H1 (cell line): ENCODE measurements around the gene TMEM255B. TPM values are rescaled to one million over a fixed set of nuclear protein-coding genes. Genes with fewer than 3 reads are reported as not detected.
A peak's percentile ranks its signal among the peaks of the same experiment; 100 is the strongest.

Experiments
- CTCF ChIA-PET: fragments of 300-600 bp; sonication (Branson Sonifier 250); formaldehyde crosslinking; loops from one replicate; lab custom pipeline; 2021; ENCODE audit not compliant: partially characterized antibody; lab: Charles Lee
- POLR2A ChIA-PET: fragments of 300-600 bp; sonication (Branson Sonifier 250); formaldehyde crosslinking; loops from one replicate; lab custom pipeline; 2021; ENCODE audit warnings: inconsistent platforms; ENCODE audit not compliant: partially characterized antibody; lab: Charles Lee
- DNase-seq, 2 experiments: peaks; one replicate each; pipeline versions ENCODE4 v3.0.0 to v3.0.0-alpha.2; 2010 to 2022; ENCODE audit warnings: low spot score in 2 of 2, low read depth in 1 of 2, mixed read lengths in 1 of 2
- FAIRE-seq: peaks from 2 replicates; lab custom pipeline; 2011; peaks lifted over from hg19 to GRCh38; lab: Jason Lieb, UNC
- H2AFZ ChIP-seq: 2 replicates; pipeline ENCODE4 v1.8.1; 2012; ENCODE audit warnings: low read length, inconsistent platforms
- H2AK5ac ChIP-seq: 2 replicates; pipeline ENCODE4 v1.6.1; 2013; ENCODE audit warnings: low read depth, low read length
- H2BK120ac ChIP-seq: replicated peaks from 2 replicates; pipeline ENCODE3; 2013; ENCODE audit warnings: low read depth, low read length, inconsistent platforms
- H2BK12ac ChIP-seq: 2 replicates; pipeline ENCODE4 v1.6.1; 2013; ENCODE audit warnings: low read depth, low read length
- H2BK15ac ChIP-seq: 2 replicates; pipeline ENCODE4 v1.6.1; 2013; ENCODE audit warnings: low read length
- H2BK20ac ChIP-seq: 2 replicates; pipeline ENCODE4 v1.6.1; 2013; ENCODE audit warnings: low read length
- H2BK5ac ChIP-seq: 2 replicates; pipeline ENCODE4 v1.6.1; 2013; ENCODE audit warnings: low read depth, low read length
- H3K14ac ChIP-seq: 2 replicates; pipeline ENCODE4 v1.6.1; 2013; ENCODE audit warnings: inconsistent platforms; ENCODE audit not compliant: insufficient read length
- H3K18ac ChIP-seq: 2 replicates; pipeline ENCODE4 v1.6.1; 2013; ENCODE audit warnings: low read length; ENCODE audit errors: extremely low read depth
- H3K23ac ChIP-seq: 2 replicates; pipeline ENCODE4 v1.6.1; 2013; ENCODE audit warnings: inconsistent platforms; ENCODE audit not compliant: insufficient read length
- H3K23me2 ChIP-seq: 2 replicates; pipeline ENCODE4 v1.6.1; 2013; ENCODE audit warnings: low read depth, low read length
- H3K27ac ChIP-seq: 2 replicates; pipeline ENCODE4 v1.6.1; 2011; ENCODE audit warnings: low read depth, low read length, inconsistent platforms
- H3K27me3 ChIP-seq, 4 experiments: replicated peaks in 1 of 4; 1 replicate in 1 of 4; 2 replicates in 3 of 4; pipeline versions ENCODE4 v1.6.1 to v1.8.1; 2011 to 2013; ENCODE audit warnings: low read length in 3 of 4, mild to moderate bottlenecking in 3 of 4, inconsistent platforms in 2 of 4, mixed read lengths in 2 of 4, moderate library complexity in 1 of 4; ENCODE audit not compliant: control insufficient read depth in 3 of 4, insufficient read depth in 3 of 4; ENCODE audit errors: extremely low read depth in 1 of 4
- H3K36me3 ChIP-seq, 4 experiments: 2 replicates each; pipeline versions ENCODE4 v1.6.1 to v1.8.1; 2011 to 2013; ENCODE audit warnings: mild to moderate bottlenecking in 4 of 4, low read length in 3 of 4, moderate library complexity in 2 of 4, control low read depth in 1 of 4, inconsistent platforms in 1 of 4; ENCODE audit not compliant: insufficient read depth in 4 of 4, control insufficient read depth in 2 of 4
- H3K4ac ChIP-seq: replicated peaks from 2 replicates; pipeline ENCODE3; 2013; ENCODE audit warnings: low read length, low read depth, mixed read lengths, inconsistent platforms; ENCODE audit not compliant: insufficient read length
- H3K4me1 ChIP-seq, 4 experiments: replicated peaks in 1 of 4; 1 replicate in 1 of 4; 2 replicates in 3 of 4; pipeline versions ENCODE4 v1.6.1 to v1.8.1; 2011 to 2013; ENCODE audit warnings: low read length in 3 of 4, inconsistent platforms in 2 of 4, mixed read lengths in 1 of 4; ENCODE audit not compliant: insufficient read depth in 4 of 4, control insufficient read depth in 3 of 4
- H3K4me2 ChIP-seq, 2 experiments: 2 replicates each; pipeline versions ENCODE4 v1.6.1 to v1.8.1; 2011 to 2013; ENCODE audit warnings: low read depth in 2 of 2, low read length in 2 of 2, control low read depth in 1 of 2, inconsistent platforms in 1 of 2, mild to moderate bottlenecking in 1 of 2; ENCODE audit not compliant: insufficient read depth in 1 of 2
- H3K4me3 ChIP-seq, 4 experiments: fragments of 200-600, 300-600 bp in 1 of 4; sonication (generic), shearing (Covaris generic), sonication (Bioruptor Twin) in 1 of 4; 2 replicates each; pipeline versions ENCODE4 v1.5.1 to v1.8.1; 2011 to 2016; ENCODE audit warnings: low read length in 4 of 4, low read depth in 3 of 4, control low read depth in 2 of 4, inconsistent platforms in 2 of 4, mild to moderate bottlenecking in 2 of 4, mixed read lengths in 1 of 4, moderate library complexity in 1 of 4; ENCODE audit not compliant: insufficient read depth in 2 of 4; ENCODE audit errors: extremely low read depth in 1 of 4
- H3K56ac ChIP-seq: replicated peaks from 2 replicates; pipeline ENCODE3; 2013; ENCODE audit warnings: low read depth, mild to moderate bottlenecking, mixed read lengths, low read length, inconsistent platforms; ENCODE audit not compliant: insufficient read length
- H3K79me1 ChIP-seq: 2 replicates; pipeline ENCODE4 v1.6.1; 2013; ENCODE audit warnings: low read depth, low read length, control low read depth
- H3K79me2 ChIP-seq, 2 experiments: 2 replicates each; pipeline versions ENCODE4 v1.6.1 to v1.8.1; 2012 to 2013; ENCODE audit warnings: low read length in 2 of 2, mild to moderate bottlenecking in 2 of 2, inconsistent platforms in 1 of 2; ENCODE audit not compliant: insufficient read depth in 2 of 2, control insufficient read depth in 1 of 2
- H3K9ac ChIP-seq, 4 experiments: replicated peaks in 1 of 4; 1 replicate in 1 of 4; 2 replicates in 3 of 4; pipeline versions ENCODE4 v1.6.1 to v1.8.1; 2011 to 2013; ENCODE audit warnings: low read depth in 3 of 4, low read length in 3 of 4, control low read depth in 2 of 4, mild to moderate bottlenecking in 2 of 4, moderate library complexity in 2 of 4, inconsistent platforms in 1 of 4; ENCODE audit errors: extremely low read depth in 1 of 4
- H3K9me3 ChIP-seq, 2 experiments: 2 replicates each; pipeline versions ENCODE4 v1.6.1 to v1.8.1; 2012 to 2013; ENCODE audit warnings: mild to moderate bottlenecking in 2 of 2, moderate library complexity in 2 of 2, control low read depth in 1 of 2, inconsistent platforms in 1 of 2, low read depth in 1 of 2, low read length in 1 of 2, mixed read lengths in 1 of 2; ENCODE audit not compliant: insufficient read depth in 2 of 2
- H4K20me1 ChIP-seq, 2 experiments: replicated peaks in 1 of 2; 2 replicates each; pipeline versions ENCODE3 to v1.8.1; 2011 to 2013; ENCODE audit warnings: inconsistent platforms in 2 of 2, low read length in 2 of 2, mild to moderate bottlenecking in 1 of 2; ENCODE audit not compliant: insufficient read depth in 2 of 2, control insufficient read depth in 1 of 2
- H4K5ac ChIP-seq: 2 replicates; pipeline ENCODE4 v1.6.1; 2013; ENCODE audit warnings: low read length, low read depth, mixed read lengths, inconsistent platforms; ENCODE audit not compliant: insufficient read length
- H4K8ac ChIP-seq: 2 replicates; pipeline ENCODE4 v1.8.0; 2013; ENCODE audit warnings: mild to moderate bottlenecking, moderate library complexity, low read length, inconsistent platforms; ENCODE audit not compliant: insufficient read depth; ENCODE audit errors: extremely low read depth
- H4K91ac ChIP-seq: replicated peaks from 2 replicates; pipeline ENCODE3; 2013; ENCODE audit warnings: low read length, mixed read lengths, inconsistent platforms; ENCODE audit not compliant: insufficient read length
- BRCA1 ChIP-seq: IDR thresholded peaks from 2 replicates; pipeline ENCODE4 v1.6.1; 2012; ENCODE audit warnings: low read depth, low read length, improper control_type of control experiment
- CREB1 ChIP-seq: IDR thresholded peaks from 2 replicates; pipeline ENCODE4 v1.6.1; 2012; ENCODE audit warnings: inconsistent platforms
- CTCF ChIP-seq, 3 experiments: IDR thresholded peaks; 1 replicate in 2 of 3; 2 replicates in 1 of 3; pipeline versions ENCODE4 v1.5.1 to v1.6.1; 2011; ENCODE audit warnings: low read length in 3 of 3, mild to moderate bottlenecking in 3 of 3, inconsistent platforms in 2 of 3, low read depth in 1 of 3, moderate library complexity in 1 of 3; ENCODE audit not compliant: insufficient read depth in 1 of 3; ENCODE audit errors: control extremely low read depth in 1 of 3
- NRF1 ChIP-seq: IDR thresholded peaks from 2 replicates; pipeline ENCODE4 v1.6.1; 2011; ENCODE audit warnings: mild to moderate bottlenecking, low read depth, low read length, improper control_type of control experiment
- RAD21 ChIP-seq, 2 experiments: IDR thresholded peaks in 1 of 2; conservative IDR thresholded peaks in 1 of 2; 2 replicates each; pipeline ENCODE4 v1.6.1; 2011; ENCODE audit warnings: low read depth in 2 of 2, low read length in 2 of 2, improper control_type of control experiment in 1 of 2, inconsistent platforms in 1 of 2, mild to moderate bottlenecking in 1 of 2, moderate library complexity in 1 of 2
- WGBS, 2 experiments: shearing (Covaris generic) in 1 of 2; methylation state at CpG; one replicate each; pipeline versions ENCODE4 v1.1.6 to v1.1.7; 2013 to 2015; ENCODE audit warnings: low lambda C conversion rate in 2 of 2, mixed read lengths in 2 of 2, inconsistent platforms in 1 of 2, low coverage in 1 of 2, missing lambda C conversion rate in 1 of 2; ENCODE audit not compliant: insufficient replicate concordance in 2 of 2, insufficient coverage in 1 of 2, insufficient read length in 1 of 2; ENCODE audit errors: extremely low coverage in 1 of 2, missing lambda C conversion rate in 1 of 2; 5-methylcytosine and 5-hydroxymethylcytosine counted together
- polyA plus RNA-seq, 7 experiments: library from polyadenylated mRNA; depleted of rRNA in 3 of 7; stranded (reverse) in 5 of 7; unstranded in 2 of 7; fragments of >200 nt in 5 of 7; fragments of 200-250 nt in 2 of 7; gene quantifications; 1 replicate in 5 of 7; 2 replicates in 1 of 7; 4 replicates in 1 of 7; pipeline versions ENCODE4 v1.2.1 to v1.2.3, GENCODE V29; 2011 to 2013; ENCODE audit warnings: missing spikeins in 2 of 7, mixed read lengths in 2 of 7
- total RNA-seq: library from RNA; stranded (reverse); fragmentation: NEBNext Ultra II Directional; extraction: Animal tissue kit (Norgen Biotek cat#: 25700); gene quantifications from 2 replicates; pipeline ENCODE4 v1.2.1, GENCODE V29; 2021

TMEM255B gene
- total and polyA plus RNA-seq, 2 of the 8 experiments (the other 6 are each of a cell fraction or from before 2014, with no cell fraction given): 3.4 to 4.4 TPM

- no peak overlapping the region for H2BK12ac ChIP-seq
- H3K4me1 ChIP-seq: peaks cover 0 to 8% (median 6%) of the 10 kb centered on the region in 4 experiments; a peak in 4 of 7 replicates
- no peak overlapping the region for H2BK5ac ChIP-seq
- H3K4ac ChIP-seq: no peak overlapping the region
- H2BK120ac ChIP-seq: no peak overlapping the region
- WGBS, 2 experiments: 88% methylated on average over 32 of the region's 39 CpGs; no CpG with 5 or more reads in 1 of the 2 experiments
- POLR2A ChIA-PET: interaction anchor here (0.7 to 1.5 kb wide), 2 partner anchors 9 to 189 kb away, joined by 4 to 5 read pairs; no protein-coding TSS in a partner anchor
- no peaks in the 10 kb centered on the region for H3K79me1 ChIP-seq
- FAIRE-seq (no peak), DNase-seq (no peak)
- no peak overlapping the region for H3K9ac ChIP-seq
- H3K27me3 ChIP-seq: no peaks in the 10 kb centered on the region
- H3K4me2 ChIP-seq: no peak overlapping the region
- no peak overlapping the region for H2BK20ac ChIP-seq
- H3K9me3 ChIP-seq: peaks cover 6 to 7% of the 10 kb centered on the region in 2 experiments; a peak in 2 of 4 replicates
- no peak overlapping the region for H3K23ac ChIP-seq
- CTCF ChIA-PET: interaction anchor here (0.6 to 3.8 kb wide), 11 partner anchors 9 to 123 kb away, joined by 3 to 32 read pairs (median 4); no protein-coding TSS in a partner anchor
- no peak overlapping the region for H3K56ac ChIP-seq
- H4K20me1 ChIP-seq: no peaks in the 10 kb centered on the region
- H3K23me2 ChIP-seq: no peaks in the 10 kb centered on the region
- no peak overlapping the region for H3K27ac ChIP-seq
- 0 out of 2 replicates have a peak overlapping the region, but pooled peaks have one; percentile 9 for H2AK5ac ChIP-seq
- no peak overlapping the region for H4K91ac ChIP-seq
- H3K36me3 ChIP-seq: no peaks in the 10 kb centered on the region
- no peaks in the 10 kb centered on the region for H3K79me2 ChIP-seq
- no peak overlapping the region for H2AFZ ChIP-seq
- no peak overlapping the region for H3K14ac ChIP-seq
- H3K18ac ChIP-seq: no peak overlapping the region
- H4K8ac ChIP-seq: no peak overlapping the region
- no peak overlapping the region for H3K4me3 ChIP-seq
- peak; percentile 12 to 40; a peak in 2 of 4 replicates for TF ChIP-seq RAD21 (IDR thresholded peaks at IDR 0.05 in 1 of 2, conservative IDR thresholded peaks at IDR 0.05 in 1 of 2; ENCODE audit: low read depth in 2 of 2, low read length in 2 of 2)
- TF ChIP-seq CREB1: no peak
- TF ChIP-seq BRCA1: no peak
- TF ChIP-seq NRF1: no peak
- peak in 2 of 3 experiments; percentile 7 to 15; a peak in 1 of 4 replicates for TF ChIP-seq CTCF (IDR thresholded peaks at IDR 0.05; ENCODE audit: control extremely low read depth in 1 of 3, insufficient read depth in 1 of 3, low read depth in 1 of 3, low read length in 3 of 3)
- no peak overlapping the region for H2BK15ac ChIP-seq
- H4K5ac ChIP-seq: no peak overlapping the region
These were observed 45.8 kb downstream of the TMEM255B start for GRCh38 chr13:113804703-113805430.
